ENCODE measurements around the gene METRNL.
A peak's percentile ranks its signal among the peaks of the same experiment; 100 is the strongest.
"Not testable (repeated sequence)": the region's sequence is repeated elsewhere in the genome, so short reads cannot be mapped to it uniquely, and the experiment has no call there.

Gene METRNL, protein sequence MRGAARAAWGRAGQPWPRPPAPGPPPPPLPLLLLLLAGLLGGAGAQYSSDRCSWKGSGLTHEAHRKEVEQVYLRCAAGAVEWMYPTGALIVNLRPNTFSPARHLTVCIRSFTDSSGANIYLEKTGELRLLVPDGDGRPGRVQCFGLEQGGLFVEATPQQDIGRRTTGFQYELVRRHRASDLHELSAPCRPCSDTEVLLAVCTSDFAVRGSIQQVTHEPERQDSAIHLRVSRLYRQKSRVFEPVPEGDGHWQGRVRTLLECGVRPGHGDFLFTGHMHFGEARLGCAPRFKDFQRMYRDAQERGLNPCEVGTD

DNA sequence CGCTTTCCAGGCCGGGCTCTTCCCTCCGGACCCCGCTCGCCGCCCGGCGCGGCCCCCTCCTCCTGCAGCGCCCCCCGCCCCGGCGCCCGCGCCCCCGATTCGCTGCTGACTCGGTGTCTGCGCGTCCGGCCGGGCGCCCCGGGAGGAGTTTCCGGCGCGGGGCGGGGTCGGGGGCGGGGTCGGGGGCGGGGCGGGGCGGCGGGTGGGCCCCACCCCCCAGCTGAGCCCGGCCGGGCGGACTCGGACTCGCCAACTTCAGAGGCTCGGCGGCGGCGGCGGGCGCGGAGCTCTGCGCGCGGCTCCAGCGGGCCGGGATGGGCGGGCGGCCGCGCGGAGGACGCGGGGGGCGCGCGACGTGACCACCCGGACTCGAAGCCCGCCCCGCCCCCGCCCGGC lies at the start of gene METRNL:
Gene METRNL, plus strand, starts transcription at position 258 of the 396 bp plus-strand sequence. CDS start 207 bp downstream, outside the sequence.
- peak; percentile 69 for DNase-seq

DNA sequence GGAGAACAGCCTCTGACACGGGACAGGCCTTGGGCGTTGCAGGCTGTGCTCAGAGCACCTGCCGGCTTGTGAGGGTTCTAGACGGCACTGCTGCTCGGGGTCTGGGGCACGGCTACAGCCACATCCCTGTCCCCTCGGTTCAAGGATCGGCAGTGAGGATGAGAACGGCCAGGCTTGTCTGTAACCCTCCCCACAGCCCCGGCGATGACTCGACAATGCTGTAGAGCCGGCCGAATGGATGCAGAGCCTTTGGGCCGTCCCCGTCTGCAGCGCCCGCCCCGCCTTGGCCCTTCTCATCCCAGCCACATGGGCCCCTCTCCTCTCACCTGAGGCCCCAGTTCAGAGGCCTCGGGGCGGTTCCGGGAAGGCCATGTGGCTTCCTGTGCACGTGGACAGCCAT lies 49.0 kb upstream of the METRNL start:
- DNase-seq: no peak

DNA sequence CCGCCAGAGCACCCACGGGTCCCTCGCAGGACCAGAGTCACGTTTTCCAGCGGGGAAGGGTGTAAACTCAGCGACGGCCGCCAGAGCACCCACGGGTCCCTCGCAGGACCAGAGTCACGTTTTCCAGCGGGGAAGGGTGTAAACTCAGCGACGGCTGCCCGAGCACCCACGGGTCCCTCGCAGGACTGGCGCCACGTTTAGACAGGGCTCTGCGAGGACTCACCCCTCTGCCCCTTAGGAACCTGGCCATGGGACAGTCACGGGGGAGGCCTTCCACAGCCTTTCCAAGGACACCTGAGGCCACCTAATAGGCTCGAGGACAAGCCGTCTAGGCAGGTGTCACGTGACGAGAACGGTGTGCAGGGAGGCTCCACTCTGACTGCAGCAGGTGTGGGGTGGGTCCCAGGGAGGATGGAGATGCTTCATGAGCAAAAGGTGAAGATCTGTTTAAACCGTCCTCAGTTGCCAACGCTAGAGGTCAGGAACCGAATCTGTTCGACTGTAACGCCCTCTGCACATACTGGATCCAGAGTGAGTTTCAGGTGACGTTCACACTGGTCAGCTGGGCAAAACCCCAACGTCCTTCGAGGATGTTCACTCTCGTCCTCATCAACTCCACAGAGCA lies 48.0 kb upstream of the METRNL start:
- DNase-seq: no peak

DNA sequence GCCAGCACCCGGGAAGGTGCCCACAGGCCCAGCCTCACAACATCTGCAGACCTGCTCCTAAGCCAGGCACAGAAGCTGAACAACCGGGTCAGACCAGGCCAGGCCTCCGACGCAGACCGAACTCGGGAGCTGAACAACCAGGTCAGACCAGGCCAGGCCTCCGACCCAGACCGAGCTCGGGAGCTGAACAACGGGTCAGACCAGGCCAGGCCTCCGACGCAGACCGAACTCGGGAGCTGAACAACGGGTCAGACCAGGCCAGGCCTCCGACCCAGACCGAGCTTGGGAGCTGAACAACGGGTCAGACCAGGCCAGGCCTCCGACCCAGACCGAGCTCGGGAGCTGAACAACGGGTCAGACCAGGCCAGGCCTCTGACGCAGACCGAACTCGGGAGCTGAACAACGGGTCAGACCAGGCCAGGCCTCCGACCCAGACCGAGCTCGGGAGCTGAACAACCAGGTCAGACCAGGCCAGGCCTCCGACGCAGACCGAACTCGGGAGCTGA lies 47.4 kb upstream of the METRNL start:
- not testable (repeated sequence) for DNase-seq

DNA sequence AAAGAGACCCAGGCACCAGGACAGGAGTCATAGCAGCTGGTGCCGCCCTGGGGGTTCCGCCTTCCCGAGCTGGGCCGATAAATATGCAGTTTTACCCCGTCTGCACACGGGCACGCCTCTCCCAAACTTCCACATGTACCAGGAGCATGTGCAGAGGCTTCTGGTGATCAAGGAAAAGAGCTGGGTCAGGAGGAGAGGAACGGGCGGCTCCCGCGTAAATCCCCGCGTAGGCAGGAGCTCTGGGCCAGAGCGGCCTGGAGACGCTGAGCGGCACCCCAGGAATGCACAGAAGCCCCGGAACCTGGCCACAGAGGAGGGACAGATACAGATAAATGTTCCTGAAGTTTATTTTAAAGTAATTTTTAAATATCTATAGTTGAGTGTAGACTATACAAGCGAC lies 46.6 kb upstream of the METRNL start:
- DNase-seq: no peak

DNA sequence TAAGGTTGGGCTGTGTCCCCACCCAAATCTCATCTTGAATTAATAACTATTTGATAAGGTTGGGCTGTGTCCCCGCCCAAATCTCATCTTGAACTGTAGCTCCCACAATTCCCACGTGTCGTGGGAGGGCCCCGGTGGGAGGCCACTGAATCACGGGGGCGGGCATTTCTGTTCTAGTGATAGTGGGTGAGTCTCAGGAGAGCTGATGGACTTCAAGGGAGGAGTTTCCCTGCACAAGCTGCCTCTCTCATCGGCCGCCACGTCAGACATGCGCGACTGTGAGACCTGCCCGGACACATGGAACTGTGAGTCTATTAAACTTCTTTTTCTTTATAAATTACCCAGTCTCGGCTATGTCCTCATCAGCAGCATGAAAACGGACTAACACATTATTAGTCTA lies 44.9 kb upstream of the METRNL start:
- DNase-seq: no peak

DNA sequence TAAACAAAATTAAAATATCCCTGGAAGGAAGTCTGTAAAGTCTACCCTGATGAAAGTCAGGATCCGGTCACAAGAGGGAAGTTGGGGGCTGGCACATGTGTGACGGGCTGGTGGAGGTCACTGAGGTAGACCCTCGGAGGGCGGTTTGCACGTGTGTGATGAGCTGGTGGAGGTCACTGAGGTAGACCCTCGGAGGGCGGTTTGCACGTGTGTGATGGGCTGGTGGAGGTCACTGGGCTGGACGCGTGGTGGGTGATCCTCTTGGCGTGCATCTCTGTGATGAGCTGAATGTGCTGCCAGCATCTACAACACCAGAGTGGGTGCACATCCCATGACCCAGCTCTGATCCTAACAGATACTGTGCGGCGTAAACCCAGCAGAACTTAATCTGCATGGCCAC lies 43.7 kb upstream of the METRNL start:
- no peak for DNase-seq

DNA sequence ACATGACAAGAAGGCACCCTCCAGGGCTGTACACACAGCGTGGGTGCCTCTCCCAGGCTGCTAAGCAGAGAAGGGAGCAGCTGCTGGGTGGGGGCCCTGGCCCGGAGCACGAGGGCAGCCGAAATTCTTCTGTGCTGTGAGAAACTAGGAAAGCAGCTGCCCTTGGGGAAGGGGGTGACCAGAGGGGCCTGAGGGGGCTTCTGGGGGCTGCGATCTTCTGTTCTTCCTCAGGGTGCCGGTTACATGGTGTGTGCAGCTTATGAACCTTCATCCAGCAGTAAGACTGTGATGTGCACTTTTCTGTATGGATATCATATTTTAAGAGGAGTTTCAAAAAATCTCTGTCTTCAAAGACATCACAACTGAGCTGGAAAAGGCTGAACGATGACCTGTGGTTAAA lies 43.2 kb upstream of the METRNL start:
- DNase-seq: no peak

DNA sequence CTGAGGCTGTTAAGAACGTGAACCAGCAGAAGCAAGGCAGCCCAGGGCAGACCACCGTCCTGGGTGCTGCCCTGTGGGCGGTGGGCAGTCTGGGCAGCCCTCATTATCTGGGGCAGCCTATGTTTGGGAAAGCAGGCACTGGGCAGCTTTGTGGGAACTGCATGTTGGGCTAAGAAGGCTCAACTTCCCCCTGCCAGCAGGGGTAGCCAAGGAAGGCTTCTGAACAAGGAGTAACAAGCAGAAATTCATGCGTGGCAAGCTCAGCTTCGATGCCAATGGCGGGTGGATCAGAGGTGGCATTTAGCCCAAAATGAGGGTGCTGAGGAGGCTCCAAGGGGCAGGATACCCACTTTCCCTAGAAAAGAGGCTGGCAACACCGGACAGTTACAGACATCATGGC lies 42.7 kb upstream of the METRNL start:
- no peak for DNase-seq

DNA sequence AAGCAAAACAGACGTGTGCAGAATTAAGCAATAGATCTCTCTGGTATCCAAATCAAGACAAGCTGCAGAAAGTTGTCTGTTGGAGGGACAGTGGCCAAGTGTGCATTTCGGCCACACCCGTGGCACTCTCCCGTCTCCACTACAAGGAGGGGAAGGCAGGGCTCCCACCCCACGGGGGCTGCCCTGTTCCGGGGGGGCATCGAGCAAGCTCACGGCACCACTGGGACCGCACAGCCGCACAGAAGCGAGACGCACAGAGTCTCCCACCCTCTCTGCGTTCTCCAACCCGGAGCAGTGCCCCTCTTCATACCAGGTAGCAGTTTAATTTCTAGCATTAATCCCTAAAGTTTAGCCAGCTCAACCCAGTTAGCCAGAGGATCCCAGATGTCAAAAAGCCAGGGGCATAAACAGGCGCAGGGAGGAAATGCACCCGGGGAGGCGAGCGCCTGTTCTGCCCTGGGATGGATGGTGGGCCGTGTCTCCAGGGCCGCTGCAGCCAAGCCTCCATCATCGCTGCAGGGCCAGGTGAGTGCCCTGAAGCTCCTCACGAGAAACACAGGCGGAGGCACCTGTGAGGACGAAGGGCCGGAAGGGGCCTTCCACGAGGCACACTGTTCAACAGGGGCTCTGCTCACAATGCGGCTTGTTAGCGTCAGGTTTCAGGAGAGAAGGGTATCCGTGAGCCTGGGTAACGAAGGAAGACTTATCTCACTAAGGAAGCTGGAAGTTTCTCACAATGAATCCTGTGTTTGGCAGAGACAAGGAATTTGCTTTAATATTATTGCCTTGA lies 42.1 kb upstream of the METRNL start:
- DNase-seq: no peak

DNA sequence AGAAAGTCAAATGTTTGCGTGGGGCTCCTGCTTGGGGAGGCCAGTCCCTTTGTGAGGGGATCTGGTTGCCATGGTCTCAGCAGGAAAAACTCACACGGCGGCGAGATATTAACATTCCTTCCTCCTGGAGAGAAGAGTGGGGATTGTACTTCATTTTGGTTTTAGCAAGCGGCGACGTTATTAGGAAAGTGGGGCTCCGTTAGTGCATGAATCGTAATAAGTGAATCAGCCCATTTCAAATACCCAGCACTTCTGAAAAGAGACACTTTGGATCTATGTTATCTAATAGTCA lies 41.6 kb upstream of the METRNL start:
- DNase-seq: no peak

DNA sequence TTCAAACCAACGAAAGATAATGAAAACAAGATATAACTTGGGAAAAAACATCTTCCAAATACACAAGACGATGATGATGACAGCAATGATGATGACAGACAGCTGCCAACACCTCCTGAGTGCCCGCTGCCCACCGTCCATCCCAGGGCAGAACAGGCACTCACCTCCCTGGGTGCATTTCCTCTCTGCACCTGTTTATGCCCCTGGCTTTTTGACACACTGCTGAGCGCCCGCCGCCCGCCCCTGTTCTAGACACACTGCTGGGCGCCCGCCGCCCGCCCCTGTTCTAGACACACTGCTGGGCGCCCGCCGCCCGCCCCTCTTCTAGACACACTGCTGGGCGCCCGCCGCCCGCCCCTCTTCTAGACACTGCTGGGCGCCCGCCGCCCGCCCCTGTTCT lies 40.4 kb upstream of the METRNL start:
- not testable (repeated sequence) for DNase-seq

DNA sequence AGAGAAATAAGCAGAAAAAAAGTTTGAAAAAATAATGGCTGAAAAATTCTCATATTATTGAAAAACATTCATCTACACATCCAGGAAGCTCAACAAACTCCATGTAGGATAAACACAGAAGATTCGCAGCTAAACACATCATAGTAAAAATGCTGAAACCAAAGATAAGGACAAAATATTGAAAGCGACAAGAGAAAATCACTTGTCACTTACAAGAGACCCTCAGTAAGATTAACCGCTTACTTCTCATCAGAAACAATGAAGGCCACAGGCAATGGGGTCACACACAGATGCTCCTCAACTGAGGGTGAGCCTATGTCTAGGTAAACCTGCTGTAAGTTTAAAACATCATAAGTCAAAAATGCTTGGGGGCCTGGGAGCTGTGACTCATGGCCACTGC lies 38.1 kb upstream of the METRNL start:
- DNase-seq: no peak

DNA sequence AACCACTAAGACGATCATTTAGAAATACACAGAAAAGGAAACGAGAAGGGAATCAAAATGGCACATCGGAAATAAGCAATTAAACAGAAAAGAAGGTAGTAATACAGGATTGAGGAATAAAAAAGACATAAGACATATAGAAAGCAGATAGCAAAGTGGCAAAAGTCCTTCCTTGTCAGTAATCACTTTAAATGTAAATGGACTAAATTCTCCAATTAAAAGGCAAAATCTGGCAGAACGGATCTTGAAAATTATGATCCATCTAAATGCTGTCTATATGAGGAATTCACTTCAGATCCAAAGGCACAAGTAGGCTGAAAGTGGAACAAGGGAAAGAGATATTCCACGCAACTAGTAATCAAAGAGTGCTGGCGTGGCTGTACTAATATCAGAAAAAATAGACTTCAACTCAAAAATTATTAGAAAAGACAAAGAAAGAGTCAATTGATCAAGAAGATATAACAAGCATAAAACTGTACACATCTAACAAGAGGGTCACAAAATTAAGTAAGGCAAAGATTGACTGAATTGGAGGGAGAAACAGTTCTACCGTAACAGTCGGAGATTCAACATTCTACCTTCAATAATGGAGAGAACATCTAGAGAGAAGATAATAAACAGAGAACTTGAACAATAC lies 36.8 kb upstream of the METRNL start:
- DNase-seq: no peak

DNA sequence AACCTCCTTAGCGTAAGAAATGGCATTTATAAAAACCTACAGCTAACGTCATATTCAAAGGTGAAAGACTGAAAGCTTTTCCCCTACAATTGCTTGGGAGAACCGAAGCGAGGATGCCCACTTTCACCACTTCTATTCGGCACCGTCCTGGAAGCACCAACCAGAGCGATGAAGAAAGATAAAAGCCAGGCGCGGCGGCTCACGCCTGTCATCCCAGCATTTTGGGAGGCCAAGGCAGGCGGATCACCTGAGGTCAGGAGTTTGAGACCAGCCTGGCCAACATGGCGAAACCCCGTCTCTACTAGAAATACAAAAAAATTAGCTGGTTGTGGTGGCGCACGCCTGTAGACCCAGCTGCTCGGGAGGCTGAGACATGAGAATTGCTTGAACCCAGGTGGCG lies 34.9 kb upstream of the METRNL start:
- not testable (repeated sequence) for DNase-seq

DNA sequence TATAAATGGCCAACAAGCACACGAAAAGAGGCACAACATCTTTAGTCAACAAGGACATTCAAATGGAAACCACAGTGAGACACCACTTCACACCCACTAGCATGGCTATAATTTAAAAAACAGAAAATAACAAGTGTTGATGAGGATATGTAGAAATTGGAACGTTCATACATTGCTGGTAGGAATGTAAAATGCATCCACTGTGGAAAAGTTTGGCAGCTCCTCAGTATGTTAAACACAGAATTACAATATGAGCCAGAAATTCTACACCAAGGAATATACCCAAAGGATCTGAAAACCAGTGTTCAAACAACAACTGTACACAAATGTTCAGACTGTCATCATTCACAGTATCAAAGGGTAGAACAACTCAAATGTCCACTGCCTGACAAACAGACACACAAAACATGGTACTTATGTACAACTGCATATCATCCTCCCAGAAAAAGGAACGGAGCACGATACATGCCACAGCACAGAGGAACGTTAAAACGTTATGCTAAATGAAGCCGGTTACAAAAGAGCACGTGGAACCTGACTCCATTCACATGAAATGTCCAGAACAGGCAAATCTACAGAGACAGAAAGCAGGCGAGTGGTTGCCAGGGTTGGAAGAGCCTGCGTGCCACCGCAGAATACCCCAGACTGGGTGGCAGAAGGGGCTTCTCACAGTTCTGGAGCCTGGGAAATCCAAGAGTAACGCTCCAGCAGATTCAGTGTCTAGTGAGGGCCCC lies 32.8 kb upstream of the METRNL start:
- no peak for DNase-seq

DNA sequence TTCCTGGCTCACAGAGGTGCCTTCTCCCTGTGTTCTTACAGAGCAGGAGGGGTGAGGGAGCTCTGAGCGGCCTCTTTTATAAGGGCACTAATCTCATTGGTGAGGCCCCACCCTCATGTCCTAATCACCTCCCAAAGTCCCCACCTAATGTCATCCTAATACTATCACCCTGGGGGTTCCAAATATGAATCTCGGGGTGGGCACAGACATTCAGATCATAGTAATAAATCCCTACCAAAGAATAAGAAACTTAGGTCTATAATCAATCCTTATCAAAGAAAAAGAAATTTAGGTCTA lies 32.3 kb upstream of the METRNL start:
- no peak for DNase-seq

DNA sequence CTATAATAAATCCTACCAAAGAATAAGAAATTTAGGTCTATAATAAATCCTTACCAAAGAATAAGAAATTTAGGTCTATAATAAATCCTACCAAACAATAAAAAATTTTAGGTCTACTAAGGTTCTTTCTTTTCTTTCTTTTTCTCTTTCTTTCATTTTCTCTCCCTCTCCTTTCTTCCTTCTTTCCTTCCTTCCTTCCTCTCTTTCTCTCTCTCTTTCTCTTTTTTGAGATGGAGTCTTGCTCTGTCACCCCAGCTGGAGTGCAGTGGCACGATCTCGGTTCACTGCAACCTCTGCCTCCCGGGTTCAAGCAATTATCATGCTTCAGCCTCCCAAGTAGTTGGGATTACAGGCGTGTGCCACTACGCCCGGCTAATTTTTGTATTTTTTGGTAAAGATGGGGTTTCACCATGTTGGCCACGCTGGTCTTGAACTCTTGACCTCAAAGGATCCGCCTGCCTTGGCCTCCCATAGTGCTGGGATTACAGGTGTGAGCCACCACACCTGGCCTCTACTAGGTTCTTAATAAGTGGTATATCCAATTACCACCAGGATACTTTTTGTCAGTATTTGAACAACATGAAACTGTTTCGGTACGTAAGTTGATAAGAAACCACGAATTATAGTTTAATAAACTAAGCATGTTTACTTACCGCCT lies 31.5 kb upstream of the METRNL start:
- not testable (repeated sequence) for DNase-seq

DNA sequence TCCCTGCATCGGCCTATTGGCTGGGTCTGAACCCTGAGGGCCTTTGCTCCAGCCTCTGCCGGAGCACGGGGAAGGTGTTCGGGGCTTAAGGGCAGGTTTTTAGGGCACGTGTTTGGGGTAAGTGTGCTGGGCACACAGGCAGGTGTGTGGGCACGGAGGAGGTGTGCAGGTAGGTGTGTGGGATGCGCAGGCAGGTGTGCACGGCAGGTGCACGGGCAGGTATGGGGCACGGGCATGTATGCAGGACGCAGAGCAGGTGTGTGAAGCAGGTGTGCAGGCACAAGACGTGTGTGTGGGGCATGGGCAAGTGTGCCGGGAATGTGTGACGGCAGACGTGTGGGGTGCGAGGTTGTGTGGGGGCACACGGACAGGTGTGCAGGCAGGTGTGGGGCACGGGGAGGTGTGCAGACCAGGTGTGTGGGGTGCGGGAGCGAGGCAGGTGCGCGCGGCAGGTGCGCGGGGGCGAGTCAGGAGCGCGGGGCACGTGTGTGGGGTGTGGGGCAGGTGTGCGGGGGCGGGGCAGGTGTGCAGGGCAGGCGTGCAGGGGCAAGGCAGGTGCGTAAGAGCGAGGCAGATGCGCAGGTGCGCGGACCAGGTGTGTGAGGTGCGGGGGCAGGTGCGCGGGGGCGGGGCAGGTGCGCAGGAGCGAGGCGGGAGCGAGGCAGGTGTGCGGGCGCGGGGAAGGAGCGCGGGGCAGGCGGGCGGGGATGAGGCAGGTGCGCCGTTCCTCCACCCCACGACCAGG lies 28.6 kb upstream of the METRNL start:
- DNase-seq: no peak

DNA sequence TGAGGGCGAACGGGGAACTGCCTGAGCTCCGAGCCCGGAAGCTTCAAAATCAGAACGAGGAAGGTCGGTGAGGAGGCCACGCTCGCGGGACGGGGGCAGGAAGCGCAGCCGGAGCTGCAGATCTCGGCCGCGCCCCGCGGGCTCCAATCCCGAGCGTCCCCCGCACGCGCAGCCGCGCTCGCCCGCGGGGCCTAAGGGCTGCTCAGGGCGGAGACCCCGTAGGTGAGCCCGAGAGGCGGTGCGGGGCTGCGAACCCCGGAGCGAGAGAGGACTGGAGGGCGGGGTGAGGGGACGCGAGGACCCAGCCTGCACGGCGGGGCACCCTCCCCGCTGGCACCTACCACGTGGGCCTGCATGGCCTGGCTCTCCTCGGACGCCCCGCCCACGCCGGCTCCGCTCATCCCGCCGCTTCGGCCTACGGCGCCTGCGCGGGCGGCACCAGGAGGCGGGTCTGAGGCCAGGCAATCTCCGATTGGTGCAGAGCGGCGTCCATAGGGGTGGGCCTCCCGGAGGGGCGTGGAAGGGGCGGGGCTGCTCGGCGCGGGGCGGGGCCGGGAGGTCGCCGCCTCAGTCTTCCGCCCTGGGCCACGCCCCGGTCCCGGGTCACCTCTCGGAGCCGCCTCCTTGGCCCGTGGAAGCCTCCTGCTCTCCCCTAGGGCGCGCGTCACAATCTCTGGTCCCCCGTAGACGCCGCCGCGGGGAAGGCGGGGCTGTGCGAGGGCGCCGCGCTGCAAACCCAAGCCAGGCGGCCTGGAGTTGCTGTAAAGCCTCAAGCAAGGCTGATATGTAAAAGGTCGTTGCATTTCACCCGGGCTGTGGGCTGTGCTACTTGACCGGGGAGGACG lies 27.8 kb upstream of the METRNL start:
- peak; percentile 98 for DNase-seq

DNA sequence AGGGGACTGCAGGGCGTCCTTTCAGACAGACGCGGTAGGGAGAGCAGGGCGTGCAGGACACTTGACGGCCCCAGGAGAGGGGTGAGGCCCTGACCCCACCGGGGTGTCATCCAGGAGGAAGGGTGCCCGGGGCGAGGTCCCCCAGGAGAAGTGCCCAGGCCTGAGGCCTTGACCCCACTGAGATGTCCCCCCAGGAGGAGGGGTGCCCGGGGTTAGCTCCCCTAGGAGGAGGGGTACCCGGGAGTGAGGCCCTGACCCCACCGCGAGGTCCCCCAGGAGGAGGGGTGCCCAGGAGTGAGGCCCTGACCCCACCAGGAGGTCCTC lies 27.2 kb upstream of the METRNL start:
- no peak for DNase-seq

Measured in CD4-positive, alpha-beta T cell treated with Interleukin-17A for 4 hours (primary cell).